ENCODE data around the gene TUBB3. TPM values are rescaled to one million over a fixed set of nuclear protein-coding genes. Genes with fewer than 3 reads are reported as not detected.

The TUBB3 gene
- total RNA-seq, 2 donors from 2014 or later: 2.9 TPM; not detected in 1

- no peak overlapping the region for H3K4me3 ChIP-seq
- ATAC-seq: no peak
- 93 to 96% methylated on average over 6 of the region's 6 CpGs for WGBS, 2 donors
- no peaks in the 10 kb centered on the region for H3K9me3 ChIP-seq
- TF ChIP-seq POLR2A (IDR thresholded peaks at IDR 0.05) (no peak), CTCF (IDR thresholded peaks at IDR 0.05) (no peak)
- H3K27ac ChIP-seq: no peak overlapping the region
- H3K27me3 ChIP-seq: no peaks in the 10 kb centered on the region
- H3K4me1 ChIP-seq: no peaks in the 10 kb centered on the region
- DNase-seq: no peak
- H3K36me3 ChIP-seq (replicated peaks in 1 of 2; ENCODE audit: insufficient read depth in 1 of 2, low read depth in 2 of 2): peaks cover 22 to 34% of the 10 kb centered on the region in 2 donors
- intact Hi-C loops (cut with DNase I): no loop called here
Observed at GRCh38 chr16:89881368-89881730, 41.8 kb upstream of the TUBB3 start.

- WGBS, 2 donors: 89 to 92% methylated on average over 12 to 28 of the region's 28 CpGs
- H3K27ac ChIP-seq: no peak overlapping the region
- intact Hi-C loops (cut with DNase I): no loop called here
- peaks cover 27 to 50% of the 10 kb centered on the region in 2 donors for H3K36me3 ChIP-seq (replicated peaks in 1 of 2; ENCODE audit: insufficient read depth in 1 of 2, low read depth in 2 of 2)
- ATAC-seq (no peak), DNase-seq (no peak)
- H3K4me3 ChIP-seq: no peak overlapping the region
- H3K9me3 ChIP-seq: no peaks in the 10 kb centered on the region
- no peaks in the 10 kb centered on the region for H3K27me3 ChIP-seq
- no peaks in the 10 kb centered on the region for H3K4me1 ChIP-seq
- TF ChIP-seq POLR2A (IDR thresholded peaks at IDR 0.05) (no peak), CTCF (IDR thresholded peaks at IDR 0.05) (no peak)
Observed at GRCh38 chr16:89883346-89884040, 39.6 kb upstream of the TUBB3 start.

- no peak for TF ChIP-seq CTCF (IDR thresholded peaks at IDR 0.05)
- no peak for TF ChIP-seq POLR2A (IDR thresholded peaks at IDR 0.05)
- intact Hi-C loops (cut with DNase I): no loop called here
Observed at GRCh38 chr16:89884041-89884421, 39.1 kb upstream of the TUBB3 start.

GRCh38 chr16:89887243-89887642, 35.9 kb upstream of the TUBB3 start:
- WGBS, 2 donors: 94 to 96% methylated on average over 14 of the region's 14 CpGs
- Histone ChIP-seq H3K4me3 (no peak overlapping the region), H3K9me3 (no peaks in the 10 kb centered on the region), H3K27me3 (no peaks in the 10 kb centered on the region), H3K4me1 (no peaks in the 10 kb centered on the region), H3K27ac (no peak overlapping the region), H3K36me3 (replicated peaks in 1 of 2; ENCODE audit: insufficient read depth in 1 of 2, low read depth in 2 of 2) (peaks cover 32 to 52% of the 10 kb centered on the region in 2 donors)
- intact Hi-C loops (cut with DNase I): no loop called here
- ATAC-seq (no peak), DNase-seq (no peak)
- TF ChIP-seq CTCF (IDR thresholded peaks at IDR 0.05) (no peak), POLR2A (IDR thresholded peaks at IDR 0.05) (no peak)

More at GRCh38 chr16:89884041-89884421, 39.1 kb upstream of the TUBB3 start:
- Histone ChIP-seq H3K4me3 (no peak overlapping the region), H3K4me1 (no peaks in the 10 kb centered on the region), H3K36me3 (replicated peaks in 1 of 2; ENCODE audit: insufficient read depth in 1 of 2, low read depth in 2 of 2) (peaks cover 27 to 46% of the 10 kb centered on the region in 2 donors), H3K27ac (no peak overlapping the region), H3K9me3 (no peaks in the 10 kb centered on the region), H3K27me3 (no peaks in the 10 kb centered on the region)
- 95% methylated on average over 5 to 8 of the region's 8 CpGs for WGBS, 2 donors
- ATAC-seq (no peak), DNase-seq (no peak)

- H3K27ac ChIP-seq: no peak overlapping the region
- intact Hi-C loops (cut with DNase I): no loop called here
- 89 to 95% methylated on average over 9 of the region's 9 CpGs for WGBS, 2 donors
- H3K4me1 ChIP-seq: no peaks in the 10 kb centered on the region
- no peak overlapping the region for H3K4me3 ChIP-seq
- DNase-seq: no peak
- no peaks in the 10 kb centered on the region for H3K27me3 ChIP-seq
- no peaks in the 10 kb centered on the region for H3K9me3 ChIP-seq
- no peak for ATAC-seq
- TF ChIP-seq POLR2A (IDR thresholded peaks at IDR 0.05) (no peak), CTCF (IDR thresholded peaks at IDR 0.05) (no peak)
- H3K36me3 ChIP-seq (replicated peaks in 1 of 2; ENCODE audit: insufficient read depth in 1 of 2, low read depth in 2 of 2): peaks cover 20 to 46% of the 10 kb centered on the region in 2 donors
Observed at GRCh38 chr16:89890200-89890599, 32.9 kb upstream of the TUBB3 start.
